SK-MEL-5 (cell line): ENCODE results near the gene MRGPRX1. TPM values are rescaled to one million over a fixed set of nuclear protein-coding genes. Genes with fewer than 3 reads are reported as not detected.
"Not testable (repeated sequence)": the region's sequence is repeated elsewhere in the genome, so short reads cannot be mapped to it uniquely, and the experiment has no call there.

ENCODE experiments used
- DNase-seq: peaks from one replicate; pipeline ENCODE4 v3.0.0-alpha.2; 2016; ENCODE audit warnings: low read depth, low spot score
- in situ Hi-C: cut with HindIII; loops from 2 replicates; pipeline ENCODE4 v1.10.0; 2016; ENCODE audit warnings: low sequenced_read_pairs, high pct_unique_total_duplicates, low pct_unique_long_range_greater_than_20kb
- total RNA-seq: library from RNA; depleted of rRNA; stranded (reverse); fragments of >200 nt; shearing (Covaris generic); gene quantifications from 2 replicates; pipeline ENCODE4 v1.2.3, GENCODE V29; 2014; rRNA removed

MRGPRX1 gene
- total RNA-seq, 1 experiment from 2014 or later: not detected

DNA sequence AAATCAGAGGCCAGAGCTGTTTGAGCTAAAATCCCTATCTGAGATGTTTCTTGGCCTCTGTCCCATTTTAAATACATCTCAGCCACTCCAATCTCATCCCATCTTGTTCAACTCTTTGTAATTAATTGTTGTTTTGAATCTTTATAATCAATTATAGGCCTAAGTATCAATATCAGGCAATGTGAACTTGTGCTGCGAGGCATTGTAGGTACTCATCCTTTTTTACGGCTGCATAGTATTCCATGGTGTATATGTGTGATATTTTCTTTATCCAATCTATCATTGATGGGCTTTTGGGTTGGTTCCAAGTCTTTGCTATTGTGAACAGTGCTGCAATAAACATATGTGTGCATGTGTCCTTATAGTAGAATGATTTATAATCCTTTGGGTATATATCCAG is 47.5 kb downstream of the MRGPRX1 start:
- DNase-seq, in situ Hi-C loops: not testable (repeated sequence)

- in situ Hi-C loops: no loop called here
- DNase-seq: no peak
Measured at GRCh38 chr11:18890615-18891014, 48.6 kb downstream of the MRGPRX1 start.

Other genes with a start within 250 kb of the MRGPRX1 start
- 5.0 and 5.3 TPM in 2 replicates for gene TMEM86A, start 240.6 kb downstream of the MRGPRX1 start, total RNA-seq
- gene IGSF22, start 213.2 kb downstream of the MRGPRX1 start, total RNA-seq: not detected in 2 replicates
- not detected in 2 replicates for gene PTPN5, start 147.6 kb downstream of the MRGPRX1 start, total RNA-seq
- not detected in 2 replicates for gene MRGPRX2, start 121.3 kb upstream of the MRGPRX1 start, total RNA-seq
- 15.0 and 18.0 TPM in 2 replicates for gene ZDHHC13, start 177.8 kb upstream of the MRGPRX1 start, total RNA-seq